NCI-H69 (cell line): ENCODE measurements around the gene CNN2.

Experiments used
- DNase-seq: peaks from one replicate; lab custom pipeline; 2025; lab: John Stamatoyannopoulos, UW

Gene CNN2

DNA sequence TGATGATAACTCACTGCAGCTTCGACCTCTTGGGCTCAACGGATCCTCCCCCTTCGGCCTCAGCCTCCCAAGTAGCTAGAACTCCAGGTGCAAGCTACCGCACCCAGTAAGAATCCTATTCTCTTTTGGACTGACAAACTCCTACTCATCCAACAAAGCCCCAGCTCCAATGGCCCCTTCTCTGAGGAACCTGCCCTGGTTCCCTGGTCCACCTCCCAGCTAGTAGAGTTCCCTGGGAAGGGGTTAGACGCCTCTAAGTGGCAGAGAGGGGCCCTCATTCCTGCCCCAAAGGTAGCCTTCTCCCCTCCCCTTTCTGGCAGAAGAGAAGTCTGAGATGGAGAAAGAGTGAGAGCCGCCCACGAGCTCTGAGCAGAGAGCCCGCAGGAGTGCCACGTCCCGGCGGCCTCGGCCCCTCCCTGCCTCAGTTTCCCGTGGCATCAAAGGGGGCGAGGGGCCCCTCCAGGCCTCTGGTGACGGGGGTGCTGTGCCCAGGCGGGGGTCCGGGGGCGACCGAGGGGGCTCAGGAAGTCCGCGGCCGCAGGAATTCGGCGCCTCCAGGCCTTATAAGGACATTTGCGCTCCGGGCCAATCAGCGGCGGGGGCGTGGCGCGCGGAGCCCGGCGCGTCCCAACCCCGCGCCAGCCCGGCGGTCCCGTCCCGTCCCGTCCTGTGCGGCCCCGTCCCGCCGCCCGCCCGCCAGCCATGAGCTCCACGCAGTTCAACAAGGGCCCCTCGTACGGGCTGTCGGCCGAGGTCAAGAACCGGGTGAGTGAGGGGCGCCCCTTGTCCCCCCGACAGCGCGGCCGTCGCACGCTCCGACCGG lies at the start of gene CNN2:
CNN2 (plus strand) TSS at position 649 of the 823 bp plus-strand sequence; CDS start at position 703, 54 bp downstream.
- peak; percentile 72 for DNase-seq

DNA sequence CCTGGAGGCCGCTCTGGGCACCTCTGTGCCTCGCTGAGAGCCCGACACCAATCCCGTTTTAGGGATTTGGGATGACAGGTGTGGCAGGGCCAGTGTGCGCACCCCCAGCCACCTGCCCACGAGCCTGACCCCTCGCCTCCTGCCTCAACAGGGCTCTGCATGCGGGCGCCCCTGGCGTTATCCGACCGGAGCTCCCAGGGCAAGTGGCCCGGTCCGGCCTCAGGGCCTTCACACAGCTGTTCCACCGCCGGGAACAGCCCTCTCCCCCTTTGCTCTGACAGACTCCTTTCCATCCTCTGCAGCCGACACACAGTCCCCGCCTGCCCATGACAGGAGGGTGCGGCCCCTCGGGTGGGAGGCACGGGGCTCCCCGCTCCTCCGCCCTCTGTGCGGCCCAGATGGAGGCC lies 49.3 kb upstream of the CNN2 start:
- DNase-seq: no peak

DNA sequence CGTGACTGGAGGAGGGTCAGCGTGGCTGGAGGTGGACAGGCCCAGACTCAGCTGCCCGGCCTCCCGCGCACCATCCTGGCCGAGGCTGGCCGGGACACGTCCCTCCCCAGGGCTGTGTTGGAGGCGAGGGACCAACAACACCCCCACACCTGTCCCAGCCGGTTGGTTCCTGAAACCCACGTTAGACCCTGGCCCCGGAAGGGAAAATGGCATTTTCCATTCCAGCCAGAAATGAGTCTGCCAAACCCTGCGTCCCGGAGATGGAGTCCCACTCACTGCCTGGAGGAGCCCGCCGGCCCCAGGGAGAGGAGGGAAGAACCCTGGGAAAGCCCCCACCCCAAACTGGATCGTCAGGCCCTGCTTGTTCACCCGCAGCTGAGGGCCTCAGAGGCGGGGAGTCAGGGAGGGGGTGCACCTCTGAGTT lies 47.1 kb upstream of the CNN2 start:
- DNase-seq: no peak

DNA sequence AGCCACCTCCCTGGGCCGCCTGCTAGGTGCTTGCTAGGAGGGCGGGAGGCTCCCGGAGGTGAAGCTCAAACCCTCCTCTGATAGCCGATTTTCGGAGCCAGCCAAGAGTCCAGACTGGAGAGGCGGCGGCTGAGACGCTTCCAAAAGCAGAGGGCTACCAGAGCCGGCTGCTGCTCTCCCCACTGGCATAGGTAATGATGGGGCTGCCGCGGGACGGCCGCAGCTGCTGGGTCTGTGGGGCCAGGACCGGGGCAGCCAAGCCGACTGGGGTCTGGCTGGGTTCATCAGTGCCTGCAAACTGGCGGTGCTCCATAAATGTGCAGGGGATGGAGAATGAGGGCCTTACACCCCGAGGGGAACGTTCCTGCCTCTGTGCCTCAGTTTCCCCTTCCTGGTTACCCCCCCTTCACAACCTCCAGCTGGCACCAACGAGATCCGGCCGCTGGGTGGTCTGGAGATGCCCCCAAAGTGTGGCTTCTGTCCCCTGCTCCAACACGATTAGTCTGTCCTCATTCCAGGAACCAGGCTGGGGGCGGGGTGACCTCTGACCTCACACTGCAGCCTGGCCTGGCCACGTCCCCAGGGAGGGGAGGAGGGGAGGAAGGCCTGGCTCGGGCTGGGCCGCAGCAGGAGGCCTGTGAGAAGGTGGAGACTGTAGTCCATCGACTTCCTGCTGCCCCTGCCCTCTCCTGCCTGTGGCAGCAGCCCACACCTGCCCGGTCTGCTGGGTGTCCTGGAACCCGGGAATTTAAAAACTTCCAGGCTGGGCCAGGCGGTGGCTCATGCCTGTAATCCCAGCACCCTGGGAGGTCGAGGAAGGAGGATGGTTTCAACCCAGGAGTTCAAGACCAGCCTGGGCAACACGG lies 46.0 kb upstream of the CNN2 start:
- DNase-seq: peak; percentile 50

DNA sequence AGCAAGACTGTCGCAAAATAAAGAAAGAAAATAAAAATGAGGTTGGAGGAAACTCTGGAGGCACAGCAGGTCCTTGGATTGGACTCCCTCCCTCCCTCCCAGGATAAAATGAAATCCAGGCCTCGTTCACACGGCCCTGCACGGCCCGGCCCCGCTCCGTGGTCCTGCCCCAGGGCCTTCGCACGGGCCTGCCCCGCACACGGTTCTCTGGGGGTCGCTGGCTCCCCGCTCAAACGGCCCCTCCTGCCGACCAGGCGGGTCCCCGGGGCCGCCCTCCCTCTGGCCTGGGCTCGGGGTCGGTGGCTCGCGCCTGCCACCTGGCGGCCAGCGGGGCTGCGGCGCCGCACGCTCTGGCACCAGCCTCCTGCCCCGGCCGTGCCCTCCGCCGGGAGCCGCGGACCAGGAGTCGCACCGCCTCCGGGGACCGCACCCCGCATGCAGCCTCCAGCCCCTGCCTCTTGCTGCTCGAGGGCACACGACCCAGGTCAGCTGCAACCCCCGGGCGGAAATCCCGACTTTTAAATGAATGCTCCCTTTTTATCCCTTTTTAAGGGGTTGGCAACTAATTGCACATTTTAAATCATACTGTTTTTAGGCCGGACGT lies 43.7 kb upstream of the CNN2 start:
- peak; percentile 81 for DNase-seq

DNA sequence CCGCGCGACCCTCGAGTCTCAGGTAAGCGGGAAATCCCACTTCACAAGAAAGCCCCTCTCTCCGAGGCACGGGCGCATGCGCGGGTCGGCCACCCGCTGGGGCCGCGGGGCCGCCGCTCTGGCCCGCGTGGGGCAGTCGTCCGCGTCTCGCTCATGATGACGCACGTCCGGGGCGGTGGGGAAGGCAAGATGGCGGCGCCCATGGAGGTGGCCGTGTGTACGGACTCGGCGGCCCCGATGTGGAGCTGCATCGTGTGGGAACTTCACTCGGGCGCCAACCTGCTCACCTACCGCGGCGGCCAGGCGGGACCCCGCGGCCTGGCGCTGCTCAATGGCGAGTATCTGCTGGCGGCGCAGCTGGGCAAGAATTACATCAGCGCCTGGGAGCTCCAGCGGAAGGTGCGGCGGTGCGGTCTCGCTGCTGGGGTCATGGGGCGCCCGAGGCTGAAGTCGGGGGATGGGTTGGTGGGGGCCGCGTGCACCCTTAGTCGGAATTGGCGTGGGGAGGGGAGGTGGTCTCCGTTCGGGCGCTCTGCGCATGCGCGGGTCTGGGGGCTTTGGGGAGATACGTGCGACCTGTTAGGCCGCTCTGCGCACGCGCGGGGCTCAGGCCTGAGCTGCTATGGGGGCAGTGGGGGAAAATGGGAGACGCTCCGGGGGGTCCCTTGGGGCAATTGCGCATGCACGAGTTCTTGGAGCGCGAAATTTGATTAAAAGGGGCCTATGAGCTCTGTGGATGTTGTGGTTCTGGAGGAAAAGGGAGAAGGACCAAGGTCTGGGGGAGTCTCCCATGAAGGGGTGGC lies 42.0 kb upstream of the CNN2 start, which contains the start of gene WDR18:
WDR18 (plus strand) TSS at position 181 of the 803 bp plus-strand sequence; CDS start at position 190, 9 bp downstream.
- DNase-seq: peak; percentile 96

DNA sequence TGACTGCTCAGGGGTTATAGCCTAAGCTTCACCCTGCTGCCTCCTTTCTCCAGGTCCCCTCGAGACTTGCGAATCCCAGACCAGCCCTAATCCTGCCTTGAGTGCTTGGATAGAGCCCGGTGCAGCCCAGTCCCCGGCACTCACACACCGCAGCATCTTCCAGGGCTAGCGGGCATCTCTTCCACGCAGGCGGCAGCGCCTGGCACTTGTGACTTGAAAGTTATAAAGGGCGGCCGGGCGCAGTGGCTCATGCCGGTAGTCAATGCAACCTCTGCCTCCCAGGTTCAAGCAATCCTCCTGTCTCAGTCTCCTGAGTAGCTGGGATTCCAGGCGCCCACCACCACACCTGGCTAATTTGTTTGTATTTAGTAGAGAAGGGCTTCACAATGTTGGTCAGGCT lies 40.3 kb upstream of the CNN2 start:
- DNase-seq: no peak

DNA sequence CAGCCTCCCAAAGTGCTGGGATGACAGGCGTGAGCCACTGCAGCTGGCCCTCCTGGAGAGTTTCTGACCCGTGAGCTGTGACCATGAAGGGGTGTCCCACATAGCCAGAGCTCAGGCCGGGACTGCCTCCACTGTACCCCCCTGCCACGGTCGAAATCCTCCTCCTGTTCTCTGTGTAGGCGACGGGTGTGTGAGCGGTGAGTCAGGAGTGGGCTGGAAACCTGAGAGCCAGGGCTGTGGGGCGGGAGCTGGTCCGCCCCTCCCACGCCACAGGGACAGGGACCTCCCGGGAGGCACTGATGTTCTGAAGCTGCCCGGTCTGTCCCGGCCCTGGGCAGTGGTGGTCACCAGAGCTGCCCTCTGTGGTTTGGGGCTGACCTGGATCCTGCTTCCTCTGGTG lies 38.3 kb upstream of the CNN2 start:
- no peak for DNase-seq

DNA sequence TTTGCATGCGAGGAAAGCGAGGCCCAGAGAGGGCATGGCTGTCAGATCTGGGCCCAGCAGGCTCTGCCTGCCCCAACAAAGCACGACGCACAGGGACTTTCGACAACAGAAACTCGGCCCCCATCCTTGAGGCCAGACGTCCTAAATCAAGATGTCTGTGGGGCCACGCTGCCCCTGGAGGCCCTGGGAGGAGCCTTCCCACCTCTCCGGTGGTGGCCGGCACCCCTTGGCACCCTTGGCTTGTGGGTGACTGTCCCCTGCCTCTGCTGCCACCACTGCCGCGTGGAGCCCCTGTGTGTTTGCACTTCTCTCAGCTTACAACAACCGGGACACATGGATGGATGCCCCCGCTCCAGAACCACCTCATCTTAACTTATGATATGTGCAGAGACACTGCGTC lies 37.9 kb upstream of the CNN2 start:
- DNase-seq: no peak

DNA sequence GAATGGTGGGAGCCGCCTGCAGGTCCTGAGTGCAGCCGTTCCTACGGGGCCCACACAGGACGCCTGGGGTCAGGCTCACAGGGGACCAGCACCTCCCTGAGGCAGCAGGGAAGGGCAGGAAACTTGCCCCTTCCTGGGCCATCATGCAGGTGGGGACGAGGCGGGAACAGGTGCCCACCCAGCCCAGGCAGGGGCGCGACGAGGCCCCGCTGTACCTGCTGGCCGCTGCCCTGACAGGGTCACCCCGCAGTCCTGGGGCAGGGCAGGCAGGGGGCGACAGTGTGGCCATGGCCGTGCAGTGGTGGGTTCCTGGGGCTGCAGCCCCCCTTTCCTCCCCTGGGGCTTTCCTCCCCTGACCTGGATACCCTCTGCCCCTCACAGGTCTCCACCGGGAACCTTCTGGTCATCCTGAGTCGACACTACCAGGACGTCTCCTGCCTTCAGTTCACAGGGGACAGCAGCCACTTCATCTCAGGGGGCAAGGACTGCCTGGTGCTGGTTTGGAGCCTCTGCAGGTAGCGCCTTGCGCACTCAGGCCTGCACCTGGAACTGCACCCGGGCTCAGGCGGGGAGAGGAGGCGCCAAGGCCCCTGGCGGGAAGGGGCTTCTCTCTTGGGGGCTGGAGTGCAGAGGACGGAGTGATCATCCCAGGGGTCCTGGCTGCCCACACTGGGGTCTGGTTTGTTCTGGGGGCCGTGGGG lies 36.9 kb upstream of the CNN2 start:
- DNase-seq: no peak

DNA sequence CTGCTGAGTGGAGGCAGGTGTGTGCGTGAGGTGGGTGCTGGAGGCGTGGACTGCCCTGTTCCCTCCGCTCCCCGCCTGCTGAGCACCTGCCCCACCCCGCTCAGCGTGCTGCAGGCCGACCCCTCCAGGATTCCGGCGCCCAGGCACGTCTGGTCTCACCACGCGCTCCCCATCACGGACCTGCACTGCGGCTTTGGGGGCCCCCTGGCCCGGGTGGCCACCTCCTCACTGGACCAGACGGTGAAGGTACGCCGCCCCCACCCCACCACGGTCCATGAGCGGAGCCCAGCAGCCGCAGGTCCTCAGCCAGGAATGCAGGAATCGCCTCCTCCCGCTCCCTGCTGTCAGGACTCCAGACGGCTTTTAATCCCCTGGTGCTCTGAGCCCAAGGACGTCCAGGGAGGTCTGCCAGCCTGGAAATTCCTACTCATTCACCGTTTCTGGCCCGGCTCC lies 36.3 kb upstream of the CNN2 start:
- DNase-seq: no peak

DNA sequence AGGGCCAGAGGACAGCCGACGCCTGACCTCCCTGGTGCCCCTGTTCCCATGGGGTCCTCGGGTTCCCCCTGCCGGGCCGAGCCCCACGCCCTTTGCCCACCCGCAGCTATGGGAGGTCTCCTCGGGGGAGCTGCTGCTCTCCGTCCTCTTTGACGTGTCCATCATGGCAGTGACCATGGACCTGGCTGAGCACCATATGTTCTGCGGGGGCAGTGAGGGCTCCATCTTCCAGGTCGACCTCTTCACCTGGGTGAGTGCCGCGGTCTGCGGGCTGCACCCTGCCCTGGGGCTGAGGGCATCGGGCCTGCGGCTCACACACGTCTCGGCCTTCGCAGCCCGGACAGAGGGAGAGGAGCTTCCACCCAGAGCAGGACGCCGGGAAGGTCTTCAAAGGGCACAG lies 35.7 kb upstream of the CNN2 start:
- DNase-seq: no peak

DNA sequence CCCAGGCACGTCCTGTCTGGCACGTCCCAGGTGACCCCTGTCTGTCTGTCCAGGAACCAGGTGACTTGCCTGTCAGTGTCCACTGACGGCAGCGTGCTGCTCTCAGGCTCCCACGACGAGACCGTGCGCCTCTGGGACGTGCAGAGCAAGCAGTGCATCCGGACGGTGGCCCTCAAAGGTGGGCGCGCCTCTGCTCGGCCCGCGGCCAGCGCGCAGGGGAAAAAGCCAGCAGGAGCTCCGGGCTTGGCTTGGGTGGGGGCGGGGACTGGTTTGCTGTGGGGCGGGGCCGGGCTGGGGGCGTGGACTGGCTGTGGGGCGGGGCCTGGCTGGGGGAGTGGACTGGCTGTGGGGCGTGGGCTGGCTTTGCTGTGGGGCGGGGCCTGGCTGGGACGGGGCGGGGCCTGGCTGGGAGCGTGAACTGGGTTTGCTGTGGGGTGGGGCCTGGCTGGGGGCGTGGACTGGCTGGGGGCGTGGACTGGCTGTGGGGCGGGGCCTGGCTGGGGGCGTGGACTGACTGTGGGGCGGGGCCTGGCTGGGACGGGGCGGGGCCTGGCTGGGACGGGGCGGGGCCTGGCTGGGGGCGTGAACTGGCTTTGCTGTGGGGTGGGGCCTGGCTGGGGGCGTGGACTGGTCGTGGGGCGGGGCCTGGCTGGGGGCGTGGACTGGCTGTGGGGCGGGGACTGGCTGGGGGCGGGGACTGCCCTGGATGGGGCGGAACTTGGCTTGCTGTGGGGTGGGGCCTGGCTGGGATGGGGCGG lies 35.1 kb upstream of the CNN2 start:
- DNase-seq: no peak

DNA sequence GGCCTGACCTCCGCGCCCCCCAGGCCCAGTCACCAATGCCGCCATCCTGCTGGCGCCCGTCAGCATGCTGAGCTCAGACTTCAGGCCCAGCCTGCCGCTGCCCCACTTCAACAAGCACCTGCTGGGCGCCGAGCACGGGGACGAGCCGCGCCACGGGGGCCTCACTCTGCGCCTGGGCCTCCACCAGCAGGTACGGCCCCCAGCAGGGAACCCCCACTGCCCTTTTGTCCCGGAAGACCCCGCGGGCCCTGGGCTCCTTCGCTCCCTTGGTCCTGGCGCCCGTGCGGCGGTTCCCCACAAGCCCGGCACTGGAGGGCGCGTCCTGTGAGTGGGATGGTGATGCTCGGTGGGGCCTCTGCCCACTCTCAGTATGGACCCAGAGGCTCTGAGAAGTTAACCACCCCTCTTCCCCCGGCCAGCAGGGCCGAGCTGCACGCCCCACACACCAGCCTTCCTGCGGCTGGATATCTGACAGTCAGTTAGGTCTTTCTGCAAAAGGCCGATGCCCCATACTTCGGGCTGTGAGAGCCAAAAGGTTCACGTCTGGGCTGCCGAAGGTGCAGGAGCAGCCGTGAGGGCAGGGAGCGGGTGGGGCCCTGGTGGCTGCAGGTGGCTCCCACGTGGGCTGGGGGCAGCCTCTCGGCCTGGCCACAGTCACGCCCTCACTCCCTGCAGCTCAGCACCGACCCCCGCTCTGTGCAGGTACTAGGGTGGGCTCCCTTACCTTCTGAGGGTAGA lies 34.3 kb upstream of the CNN2 start:
- DNase-seq: no peak

DNA sequence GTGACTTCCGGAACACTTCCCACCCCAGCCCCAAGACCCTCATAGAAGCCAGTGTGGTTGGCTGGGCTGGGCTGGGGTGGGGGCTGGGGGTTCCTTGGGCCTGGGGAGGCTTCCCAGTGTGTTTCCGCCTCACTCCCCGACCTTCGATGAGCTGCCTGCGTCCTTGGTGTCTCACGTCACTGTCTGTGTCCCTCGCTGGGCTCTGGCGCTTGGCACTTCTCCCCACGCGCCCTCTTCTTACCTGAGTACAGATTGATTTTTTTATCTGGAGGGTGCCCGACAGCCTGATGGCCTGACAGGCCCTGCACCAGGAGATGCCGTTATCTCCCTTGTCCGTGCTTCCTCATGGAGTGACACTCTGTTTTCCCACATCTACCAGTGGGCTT lies 33.7 kb upstream of the CNN2 start:
- no peak for DNase-seq

DNA sequence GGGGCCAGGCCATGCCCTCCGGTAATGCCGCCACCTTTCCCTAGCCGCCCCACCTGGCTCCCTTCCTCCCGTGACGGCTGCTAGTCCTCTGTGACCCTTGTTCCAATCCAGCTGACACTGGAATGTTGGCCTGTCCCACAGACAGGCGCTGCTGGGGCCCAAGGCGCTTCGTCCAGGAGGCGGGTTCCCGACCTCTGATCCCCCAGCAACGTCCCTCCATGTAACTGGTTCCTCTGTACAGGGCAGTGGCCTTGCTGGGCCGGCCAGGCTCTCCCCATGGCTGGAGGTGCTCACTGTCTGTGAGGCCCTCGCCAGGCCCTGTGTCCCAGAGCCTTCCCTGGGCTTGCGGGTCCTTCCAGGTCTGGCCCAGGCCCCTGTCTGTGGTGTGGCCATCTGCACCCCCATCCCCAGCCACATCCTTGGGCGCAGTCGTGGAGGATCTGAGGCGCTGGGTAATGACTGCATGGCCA lies 33.0 kb upstream of the CNN2 start:
- DNase-seq: no peak

DNA sequence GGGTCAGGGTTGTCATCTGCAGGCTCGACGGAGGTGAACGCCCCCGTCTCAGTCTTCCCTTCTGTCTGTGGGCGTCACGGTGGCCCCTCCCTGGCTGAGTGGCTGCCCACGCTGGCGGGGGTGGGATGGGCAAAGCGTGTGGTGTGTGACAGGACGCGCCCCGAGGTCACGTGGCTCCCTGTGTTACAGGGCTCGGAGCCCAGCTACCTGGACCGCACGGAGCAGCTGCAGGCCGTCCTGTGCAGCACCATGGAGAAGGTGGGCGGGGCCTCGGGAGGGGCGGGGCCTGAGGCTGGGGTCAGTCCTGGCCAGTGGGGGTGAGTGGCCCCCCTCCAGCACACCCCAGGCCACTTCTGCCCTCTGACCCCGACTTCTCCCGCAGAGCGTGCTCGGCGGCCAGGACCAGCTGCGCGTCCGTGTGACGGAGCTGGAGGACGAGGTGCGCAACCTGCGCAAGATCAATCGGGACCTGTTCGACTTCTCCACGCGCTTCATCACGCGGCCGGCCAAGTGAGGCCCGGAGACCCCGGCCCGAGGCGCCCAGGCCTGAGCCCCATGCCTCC lies 32.5 kb upstream of the CNN2 start:
- DNase-seq: no peak

DNA sequence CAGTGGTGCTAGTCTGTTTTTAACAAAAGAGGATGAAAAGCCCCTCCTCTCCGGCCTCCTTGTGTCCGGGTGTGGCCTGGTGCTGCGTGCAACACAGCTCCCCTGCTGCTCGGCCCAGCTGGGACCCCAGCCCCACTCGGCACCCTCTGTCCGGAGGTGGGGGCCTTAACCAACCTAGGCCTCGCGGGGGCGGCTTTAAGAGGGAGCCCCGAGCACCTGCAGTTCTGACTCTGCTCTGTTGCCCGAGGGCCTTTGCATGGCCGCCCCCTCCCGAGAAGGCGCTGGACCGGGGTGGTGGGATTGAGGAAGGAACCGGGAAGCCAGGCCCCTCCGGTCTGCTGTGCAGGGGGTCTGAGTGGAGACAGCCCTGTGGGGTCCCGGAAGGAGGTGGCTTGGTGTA lies 31.9 kb upstream of the CNN2 start:
- no peak for DNase-seq
